GM21423 (cell line): Measurements from ENCODE around the gene POSTN.

ENCODE experiments used
- ATAC-seq: cut with Tn5 transposase; IDR thresholded peaks from one replicate; pipeline ENCODE4 v1.9.1; 2021; ENCODE audit warnings: mild to moderate bottlenecking, moderate library complexity; ENCODE audit not compliant: unreplicated experiment

POSTN gene, protein sequence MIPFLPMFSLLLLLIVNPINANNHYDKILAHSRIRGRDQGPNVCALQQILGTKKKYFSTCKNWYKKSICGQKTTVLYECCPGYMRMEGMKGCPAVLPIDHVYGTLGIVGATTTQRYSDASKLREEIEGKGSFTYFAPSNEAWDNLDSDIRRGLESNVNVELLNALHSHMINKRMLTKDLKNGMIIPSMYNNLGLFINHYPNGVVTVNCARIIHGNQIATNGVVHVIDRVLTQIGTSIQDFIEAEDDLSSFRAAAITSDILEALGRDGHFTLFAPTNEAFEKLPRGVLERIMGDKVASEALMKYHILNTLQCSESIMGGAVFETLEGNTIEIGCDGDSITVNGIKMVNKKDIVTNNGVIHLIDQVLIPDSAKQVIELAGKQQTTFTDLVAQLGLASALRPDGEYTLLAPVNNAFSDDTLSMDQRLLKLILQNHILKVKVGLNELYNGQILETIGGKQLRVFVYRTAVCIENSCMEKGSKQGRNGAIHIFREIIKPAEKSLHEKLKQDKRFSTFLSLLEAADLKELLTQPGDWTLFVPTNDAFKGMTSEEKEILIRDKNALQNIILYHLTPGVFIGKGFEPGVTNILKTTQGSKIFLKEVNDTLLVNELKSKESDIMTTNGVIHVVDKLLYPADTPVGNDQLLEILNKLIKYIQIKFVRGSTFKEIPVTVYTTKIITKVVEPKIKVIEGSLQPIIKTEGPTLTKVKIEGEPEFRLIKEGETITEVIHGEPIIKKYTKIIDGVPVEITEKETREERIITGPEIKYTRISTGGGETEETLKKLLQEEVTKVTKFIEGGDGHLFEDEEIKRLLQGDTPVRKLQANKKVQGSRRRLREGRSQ

DNA sequence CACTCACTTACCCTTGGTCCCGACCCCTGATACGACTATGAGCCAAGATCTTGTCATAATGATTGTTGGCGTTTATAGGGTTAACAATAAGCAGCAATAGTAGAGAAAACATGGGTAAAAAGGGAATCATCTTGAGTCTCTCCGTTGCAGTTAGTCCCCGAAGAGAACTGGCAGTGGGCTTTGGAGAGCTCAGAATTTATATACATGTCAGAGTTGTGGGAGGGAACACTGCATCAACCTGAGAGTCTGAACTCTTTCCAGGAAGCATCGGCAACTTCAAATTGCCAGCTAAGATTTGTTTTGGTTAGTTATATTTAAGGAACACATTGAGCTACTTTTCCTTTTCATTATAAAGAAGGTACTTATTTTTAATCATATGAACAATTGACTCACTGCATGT lies at the start of gene POSTN:
TSS of gene POSTN (minus strand) at position 172 of the 400 bp plus-strand sequence. CDS start at position 130, 42 bp downstream.
- no peak for ATAC-seq

DNA sequence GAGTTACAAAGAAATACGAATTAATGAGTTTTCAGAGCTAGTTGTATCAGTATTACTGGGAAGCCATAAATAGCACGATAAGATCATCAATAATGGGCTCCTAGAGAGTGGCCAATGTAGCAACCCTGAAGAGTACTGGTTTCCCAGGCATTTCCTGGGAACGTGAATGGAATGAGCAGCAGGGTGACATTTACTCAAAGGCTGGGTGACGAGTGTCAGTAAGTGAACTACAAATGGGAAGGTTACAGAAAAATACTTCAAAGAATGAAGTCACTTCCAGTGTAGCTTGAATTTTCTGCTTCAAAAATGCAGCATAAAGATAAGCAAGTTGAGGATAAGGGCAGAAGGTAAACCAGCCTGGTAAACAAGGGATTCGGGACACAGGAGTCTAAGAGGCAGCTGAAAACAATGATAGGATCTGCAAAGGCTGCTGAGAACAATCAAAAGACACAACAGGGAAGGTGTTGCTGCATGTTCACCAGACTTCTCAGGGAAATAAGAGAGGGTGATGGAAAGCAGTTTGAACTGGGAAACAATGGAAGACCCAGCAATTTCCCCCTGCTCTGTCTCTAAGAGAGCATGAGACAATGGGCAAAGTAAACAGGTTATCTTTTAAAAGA lies 48.6 kb upstream of the POSTN start:
- ATAC-seq = no peak

DNA sequence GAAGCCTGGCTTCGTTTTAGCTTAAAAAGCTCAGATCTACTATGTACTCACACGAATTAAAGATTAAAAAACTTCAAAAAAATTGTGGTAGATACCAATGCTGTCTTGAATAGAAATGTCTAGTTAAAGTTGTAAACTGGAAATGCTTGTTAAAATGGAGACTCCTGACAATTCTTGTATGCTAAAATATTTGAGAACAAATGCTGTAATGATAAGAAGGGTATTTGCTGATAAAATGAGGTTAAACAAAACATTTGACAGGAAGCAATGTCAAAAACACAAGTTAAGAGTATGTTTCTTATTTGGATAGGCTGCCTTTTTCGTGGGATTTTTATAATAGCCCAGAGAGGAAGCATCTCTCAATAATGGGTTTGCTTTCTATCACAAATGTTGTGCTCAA lies 48.0 kb upstream of the POSTN start:
- no peak for ATAC-seq

DNA sequence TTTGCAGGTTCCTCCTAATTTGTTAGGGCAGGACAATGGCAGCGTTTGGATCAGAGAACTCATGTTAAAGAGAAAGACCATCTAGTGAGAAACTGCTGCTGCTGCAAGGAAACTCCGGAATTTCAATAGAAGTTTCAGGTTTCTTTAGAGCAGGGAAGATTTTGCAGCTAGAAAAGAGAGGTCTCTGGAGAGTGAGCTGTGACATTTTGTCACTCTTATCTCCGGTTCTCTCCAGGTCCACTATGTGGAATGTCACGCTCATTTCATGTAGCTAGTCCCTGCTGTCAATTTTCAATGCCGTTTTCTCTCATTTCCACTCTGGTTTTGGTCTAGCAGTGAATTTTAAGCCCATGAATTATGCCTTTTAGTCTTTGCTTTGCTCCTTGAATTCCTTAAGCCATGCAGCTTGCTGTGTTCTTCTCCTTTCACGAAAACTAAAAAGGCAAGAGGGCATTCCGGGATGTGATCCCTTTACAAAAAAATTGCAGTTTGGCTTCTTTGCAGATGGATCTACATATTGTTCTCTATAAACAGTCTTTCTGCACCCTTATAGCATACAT lies 46.7 kb upstream of the POSTN start:
- ATAC-seq = no peak

DNA sequence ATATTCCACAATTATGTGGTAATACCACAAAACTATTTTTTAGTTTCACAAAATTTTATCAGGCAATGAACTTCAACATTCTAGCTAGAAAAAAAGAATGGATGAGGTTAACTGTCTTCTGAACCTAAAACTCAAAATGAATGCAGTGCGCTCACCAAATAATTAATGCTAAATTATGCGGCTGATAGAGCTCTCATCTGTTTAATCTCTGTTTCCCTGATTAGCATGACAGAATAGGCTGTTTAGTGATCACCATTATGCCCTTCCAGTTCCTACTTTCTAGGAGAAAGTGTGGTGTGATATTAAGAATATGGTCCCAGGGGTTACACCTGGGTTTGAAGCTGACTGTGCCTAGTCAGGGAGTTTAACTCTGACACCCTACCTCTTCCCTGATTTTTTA lies 42.8 kb upstream of the POSTN start:
- ATAC-seq = no peak

DNA sequence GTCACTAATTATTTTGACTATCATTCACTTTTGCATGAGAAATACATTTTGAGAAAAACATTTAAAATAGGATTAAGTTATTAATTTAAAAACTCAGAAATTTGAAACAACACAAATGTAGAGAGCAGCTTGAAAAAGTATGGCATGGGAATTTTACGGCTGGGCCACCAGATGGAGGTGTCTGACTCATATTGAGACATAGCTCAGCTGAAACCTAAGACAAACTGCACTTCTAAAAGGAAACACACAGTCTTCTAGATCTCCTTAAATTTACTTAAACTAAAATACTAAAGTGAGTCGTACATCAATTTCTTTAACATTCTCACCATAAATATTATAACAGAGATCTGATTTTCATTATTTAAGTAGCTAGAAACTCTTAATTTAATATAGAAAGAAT lies 41.9 kb upstream of the POSTN start:
- ATAC-seq = no peak

DNA sequence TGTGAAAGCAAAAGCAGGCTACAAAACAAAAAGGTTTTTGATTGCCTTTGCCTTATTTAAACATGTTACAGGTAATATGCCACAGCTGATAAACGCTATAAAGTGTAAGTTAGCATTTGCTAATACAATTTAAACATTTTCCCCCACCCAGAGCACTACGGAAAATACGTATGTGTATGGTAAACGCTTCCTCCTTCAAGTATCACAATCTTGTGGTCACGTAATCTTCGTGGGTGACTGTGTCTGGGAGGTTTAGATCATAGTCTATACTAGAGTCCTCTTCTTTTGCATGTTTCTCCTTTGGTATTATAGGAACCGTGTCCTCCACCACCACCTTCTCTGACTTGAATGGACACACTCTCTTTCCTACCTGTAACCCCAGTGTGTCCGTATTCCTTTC lies 38.1 kb upstream of the POSTN start:
- no peak for ATAC-seq

DNA sequence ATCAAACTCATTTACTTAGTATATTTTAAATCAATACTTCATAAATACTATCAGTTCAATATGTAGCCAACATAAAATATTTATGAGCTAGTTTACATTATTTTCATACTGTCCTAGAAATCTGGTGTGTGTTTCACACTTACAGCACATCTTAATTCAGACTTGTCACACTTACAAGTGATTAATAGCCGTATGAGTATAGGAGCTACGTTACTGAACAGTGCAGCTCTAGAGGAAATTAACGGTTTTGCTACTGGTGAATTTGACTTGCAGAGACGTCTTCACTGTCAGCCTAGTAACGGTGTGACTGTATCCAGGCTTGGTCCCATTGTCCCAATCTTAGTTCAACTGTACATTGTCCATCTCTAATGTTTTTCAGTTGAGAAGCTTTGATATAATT lies 33.7 kb upstream of the POSTN start:
- no peak for ATAC-seq

DNA sequence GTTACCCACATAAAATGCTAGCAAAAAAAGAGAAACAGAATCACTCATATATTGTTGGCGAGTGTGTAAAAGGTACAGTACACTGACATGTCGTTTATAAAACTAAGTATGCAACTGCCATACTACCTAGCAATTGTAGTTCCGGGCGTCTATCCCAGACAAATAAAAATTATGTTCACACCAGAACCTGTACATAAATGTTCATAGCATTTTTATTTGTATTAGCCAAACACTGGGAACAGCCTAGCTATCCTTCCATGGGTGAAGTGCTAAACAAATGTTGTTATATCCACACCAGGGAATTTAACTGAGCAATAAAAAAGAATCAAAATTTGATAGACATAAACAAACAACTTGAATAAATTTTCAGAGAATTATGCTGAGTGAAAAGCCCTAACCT lies 28.9 kb upstream of the POSTN start:
- no peak for ATAC-seq

DNA sequence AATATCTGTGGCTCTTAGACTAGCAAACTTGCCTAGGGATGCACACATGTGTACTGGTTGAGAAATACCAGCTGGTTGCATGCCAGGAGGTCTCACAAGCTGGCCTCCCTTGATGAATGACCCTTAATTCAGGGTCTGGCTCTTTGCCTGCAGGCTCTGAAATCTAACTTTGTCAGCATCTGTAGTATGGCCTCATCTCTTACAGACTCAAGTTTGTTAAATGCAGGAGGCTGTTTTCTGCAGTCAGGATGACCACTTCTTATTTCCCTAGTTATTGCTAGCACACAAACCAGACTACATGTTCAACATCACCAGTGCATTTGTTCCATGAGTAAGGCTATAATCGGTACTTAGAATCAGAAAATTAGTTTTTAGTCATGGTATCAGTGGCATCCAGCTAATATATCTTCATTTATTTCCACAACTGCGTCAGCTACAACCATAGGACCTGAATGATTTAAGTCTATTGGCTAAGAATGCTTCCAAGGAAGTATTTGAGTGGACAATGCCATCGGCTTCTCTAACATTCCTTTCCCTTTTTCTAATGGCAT lies 23.3 kb upstream of the POSTN start:
- ATAC-seq = no peak

DNA sequence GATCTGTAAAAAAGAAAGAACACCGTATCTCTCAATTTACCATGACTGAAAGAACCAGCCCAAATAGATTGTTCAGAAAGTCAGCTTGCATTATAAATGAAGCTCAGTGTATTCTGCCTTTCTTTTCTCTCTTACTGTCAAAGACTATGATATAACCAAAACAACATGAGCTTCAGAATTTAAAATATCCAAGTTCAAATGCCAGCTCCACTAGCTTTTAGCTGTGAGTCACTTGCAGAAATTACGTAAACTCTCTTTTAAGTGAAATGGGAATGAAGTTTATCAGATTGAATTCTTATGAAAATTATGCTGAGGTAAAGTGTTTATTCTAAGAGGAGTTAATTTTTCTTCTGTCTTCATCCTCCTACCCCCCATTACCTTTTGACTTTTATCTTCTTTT lies 20.0 kb upstream of the POSTN start:
- no peak for ATAC-seq

DNA sequence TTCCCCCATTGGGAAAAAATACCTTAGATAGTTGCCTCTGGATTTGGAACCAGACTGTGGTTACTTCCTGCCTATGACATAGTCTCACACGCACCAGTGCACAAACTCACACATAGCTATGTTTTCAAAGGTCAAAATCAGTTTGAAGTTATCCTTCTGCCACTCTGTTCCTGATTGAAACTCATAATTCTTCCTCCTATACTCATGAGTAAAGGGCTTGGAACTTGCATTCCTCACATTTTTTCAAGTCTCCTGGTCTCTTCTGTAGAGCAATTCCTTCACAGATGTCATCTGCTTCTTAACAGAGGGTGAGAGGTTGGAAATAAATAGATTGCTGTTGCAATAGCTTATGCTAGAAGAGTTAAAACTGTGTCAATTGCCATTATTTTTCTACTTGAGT lies 18.6 kb upstream of the POSTN start:
- ATAC-seq = no peak

DNA sequence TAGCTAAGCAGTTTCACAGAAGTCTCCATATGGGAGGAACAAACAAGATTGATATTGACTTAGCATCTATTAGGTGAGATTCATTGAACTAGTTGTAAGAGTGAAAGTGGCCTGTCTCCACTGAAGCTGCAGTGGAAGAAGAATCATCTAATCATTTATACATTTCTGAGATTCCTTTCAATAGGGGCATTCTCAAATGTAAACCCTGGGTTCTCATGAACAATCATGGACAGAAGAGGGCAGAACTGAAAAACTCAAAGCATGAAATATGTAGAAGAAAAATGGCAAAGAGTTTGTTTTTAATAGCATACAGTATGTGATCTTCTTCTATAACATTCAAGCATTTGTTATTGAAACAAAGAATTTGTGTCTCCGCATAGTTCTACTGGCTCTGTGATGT lies 17.6 kb upstream of the POSTN start:
- no peak for ATAC-seq

DNA sequence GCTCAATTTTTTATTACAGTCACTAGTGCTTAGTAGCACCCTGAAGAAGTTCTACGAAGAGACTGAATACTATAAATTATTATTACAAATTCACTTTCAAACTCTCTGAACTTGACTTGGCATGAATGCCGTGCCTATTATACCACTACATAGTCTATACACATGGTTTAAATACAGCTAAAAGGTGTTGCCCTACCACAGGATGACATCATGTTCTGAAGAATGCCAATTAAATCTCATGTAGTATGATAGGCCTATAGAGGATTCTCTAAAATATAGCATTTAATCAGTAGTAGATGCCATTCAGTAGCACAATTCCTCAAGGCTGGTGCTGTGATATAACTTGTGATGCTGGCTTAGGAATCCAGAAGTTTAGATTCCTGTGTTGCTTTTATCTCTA lies 16.7 kb upstream of the POSTN start:
- no peak for ATAC-seq

DNA sequence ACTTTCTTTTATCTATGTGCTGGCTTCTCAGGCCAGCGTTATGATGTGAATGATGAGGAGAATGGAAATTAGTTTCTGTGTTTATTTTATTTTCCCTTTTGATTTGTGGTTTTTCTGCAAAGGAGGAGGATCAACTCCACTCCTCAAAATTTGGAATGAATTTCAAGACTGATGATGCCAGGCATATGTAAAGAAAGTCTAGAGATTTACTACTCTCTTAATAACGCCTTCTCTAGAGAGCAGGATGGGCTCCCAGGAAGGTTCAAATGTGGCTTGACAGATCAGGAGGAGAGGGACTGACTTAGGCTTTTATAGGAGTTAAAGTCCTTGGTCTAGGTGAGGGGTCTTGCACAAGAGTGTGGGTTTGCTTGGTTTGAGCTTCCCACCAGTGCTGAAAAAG lies 15.1 kb upstream of the POSTN start:
- ATAC-seq = no peak

DNA sequence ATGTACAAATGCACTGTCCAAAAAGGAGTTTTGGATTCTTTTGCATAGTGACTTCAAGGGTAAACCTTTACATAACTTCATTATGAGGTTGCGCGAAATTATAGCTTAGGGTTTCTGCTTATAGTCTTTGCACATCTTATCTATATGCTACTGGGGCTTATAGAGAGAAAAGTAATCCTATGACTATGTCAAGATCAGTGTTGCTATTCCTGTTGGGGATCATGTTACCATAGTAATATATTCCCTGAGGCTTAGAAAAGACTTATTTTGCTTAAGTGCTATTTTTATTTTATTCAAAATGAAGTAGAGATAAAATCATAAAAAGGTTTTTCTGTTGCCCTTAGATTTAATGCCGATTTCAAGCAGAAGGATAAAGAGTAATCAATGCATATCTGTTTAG lies 14.7 kb upstream of the POSTN start:
- ATAC-seq = no peak

DNA sequence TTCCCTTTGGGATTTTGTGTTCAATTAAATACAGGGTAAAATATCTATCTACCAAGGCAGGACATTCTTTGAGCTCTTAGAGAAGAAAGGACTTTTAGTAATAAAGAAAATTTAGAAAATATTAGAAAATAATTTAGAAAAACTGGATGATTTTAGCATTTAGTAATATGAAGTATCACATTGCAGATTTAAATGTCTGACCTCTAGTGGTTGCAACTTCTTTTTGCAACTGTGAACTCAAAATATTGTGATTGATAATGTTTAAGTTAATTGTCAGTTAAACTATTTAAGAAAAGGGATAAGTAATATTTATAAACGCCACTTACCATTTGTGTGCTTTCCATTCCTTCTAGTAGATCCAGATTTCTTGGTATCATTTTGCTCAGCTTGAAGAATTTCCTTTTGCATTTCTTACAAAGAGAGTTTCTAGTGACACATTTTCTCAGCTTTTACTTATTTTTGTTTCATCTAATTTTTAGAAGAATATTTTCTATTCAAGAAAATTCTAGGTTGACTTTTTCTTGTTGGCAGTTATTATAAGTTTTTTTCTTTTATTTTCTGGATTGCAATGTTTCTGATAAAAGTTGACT lies 10.3 kb upstream of the POSTN start:
- no peak for ATAC-seq

DNA sequence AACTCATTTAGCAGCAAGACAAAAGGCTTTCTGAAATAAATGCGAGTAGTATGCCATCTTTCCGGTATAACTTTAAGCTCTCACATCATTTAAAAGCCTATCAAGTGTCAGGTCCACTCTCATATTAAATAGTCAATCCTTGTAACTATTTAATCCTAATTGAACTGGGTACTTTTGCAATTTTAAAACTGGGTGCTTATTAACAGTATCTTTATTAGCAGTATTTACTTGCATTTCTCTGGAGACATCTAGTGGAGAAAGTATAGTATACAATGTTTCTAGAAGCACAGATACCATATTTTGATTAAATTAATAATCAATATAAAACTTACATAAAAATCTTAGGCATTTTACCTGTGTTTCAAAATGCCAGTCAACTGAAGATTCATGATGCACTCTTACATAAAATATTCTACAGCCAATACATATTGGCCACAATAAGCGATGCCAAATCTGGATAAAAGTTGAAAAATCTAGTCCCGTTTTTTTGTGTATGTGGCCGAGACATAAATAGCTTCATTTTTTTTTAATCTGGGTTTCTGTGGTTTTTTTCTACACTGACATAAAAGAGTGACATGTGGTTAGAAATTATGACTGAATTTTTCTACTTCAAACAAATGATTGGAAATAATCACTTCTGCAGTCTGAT lies 4.3 kb upstream of the POSTN start:
- no peak for ATAC-seq

DNA sequence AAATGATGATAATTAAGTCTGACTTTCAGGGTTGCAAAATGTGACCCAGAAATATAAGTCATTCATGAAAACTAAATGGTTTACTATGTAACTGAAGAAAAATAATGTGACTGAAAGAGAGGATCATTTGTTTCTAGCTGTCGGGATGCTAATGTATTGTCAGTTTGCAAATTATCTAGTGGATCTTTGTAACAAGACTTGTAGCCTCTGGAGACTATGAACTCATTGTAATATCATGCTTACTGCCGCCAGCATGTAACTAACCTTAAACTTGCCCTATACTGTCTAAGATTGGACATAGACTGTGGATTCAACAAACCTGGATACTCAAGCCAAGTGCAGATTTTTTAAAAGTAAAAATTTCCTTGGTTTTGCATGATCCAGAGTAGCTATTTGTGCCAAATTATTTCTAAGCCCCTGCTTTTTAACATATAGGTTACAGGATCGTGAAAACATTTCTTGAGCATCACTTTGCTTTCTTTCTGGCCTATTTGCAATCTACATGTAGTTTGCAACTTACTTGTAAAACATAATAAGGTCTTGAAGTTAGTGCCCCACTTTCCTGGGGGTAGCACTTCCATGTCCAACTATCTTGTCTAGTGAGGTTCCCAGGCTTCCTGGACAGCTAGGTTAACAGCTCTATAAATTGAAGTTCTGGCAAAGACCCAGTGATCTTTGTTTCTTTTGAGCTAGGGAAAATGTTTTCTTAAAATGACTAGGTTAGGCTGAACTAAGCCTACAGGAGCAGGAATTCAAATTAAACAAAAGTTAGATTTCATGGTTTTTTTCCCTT lies 3.3 kb upstream of the POSTN start:
- ATAC-seq = no peak

DNA sequence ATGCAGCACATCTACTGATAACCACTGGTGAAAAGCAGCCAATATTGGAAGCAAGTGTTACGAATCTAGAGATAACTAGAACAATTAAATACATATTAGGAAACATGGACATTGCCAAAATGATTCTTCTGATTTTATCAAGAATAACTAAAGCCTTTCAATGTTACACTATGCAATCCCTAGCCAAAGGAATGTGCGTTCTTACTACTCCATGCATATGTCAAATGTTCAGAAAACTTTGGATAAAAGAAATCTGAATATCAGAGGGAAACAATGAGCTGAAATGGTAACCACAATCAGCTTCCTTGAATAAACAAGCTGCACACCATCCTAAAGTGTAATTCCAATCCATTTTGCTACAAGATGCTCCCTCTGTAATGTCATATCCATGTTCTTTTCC lies 951 bp upstream of the POSTN start:
- no peak for ATAC-seq
